ENCODE data around the gene ACER1.

Gene ACER1

GRCh38 chr19:6373096-6373812, 39.8 kb upstream of the ACER1 start (continued):
- TF ChIP-seq ZBTB10 (tag by site-specific recombination; IDR thresholded peaks at IDR 0.05): peak; percentile 40
- TF ChIP-seq ZNF169 (tag by site-specific recombination; IDR thresholded peaks at IDR 0.05): no peak
- TF ChIP-seq KLF8 (tag by site-specific recombination; IDR thresholded peaks at IDR 0.05): peak; percentile 61; the same call in 1 of the 2 replicates
- TF ChIP-seq ZNF148 (tag by site-specific recombination; IDR thresholded peaks at IDR 0.05; ENCODE audit: borderline replicate concordance): no peak
- no peak for TF ChIP-seq ZNF624 (tag by site-specific recombination; IDR thresholded peaks at IDR 0.05)
- 0 out of 2 replicates have a peak, but pooled peaks have one; percentile 23 for TF ChIP-seq INSM2 (tag by site-specific recombination; IDR thresholded peaks at IDR 0.05)
- TF ChIP-seq GLIS2 (tag by site-specific recombination; IDR thresholded peaks at IDR 0.05): peak; percentile 72; the same call in 1 of the 2 replicates
- no peak for TF ChIP-seq ZBTB7A (tag by site-specific recombination; IDR thresholded peaks at IDR 0.05; ENCODE audit: low read depth)
- TF ChIP-seq ZBTB11 (tag by site-specific recombination; conservative IDR thresholded peaks at IDR 0.05; ENCODE audit: low read depth): 0 out of 2 replicates have a peak, but pooled peaks have one; percentile 19
- peak; percentile 6; the same call in 1 of the 2 replicates for TF ChIP-seq PATZ1 (tag by site-specific recombination; IDR thresholded peaks at IDR 0.05)
- no peak for TF ChIP-seq ZNF19 (tag by site-specific recombination; IDR thresholded peaks at IDR 0.05; ENCODE audit: low read depth)
- peak; percentile 74 for TF ChIP-seq SP2 (tag by site-specific recombination; IDR thresholded peaks at IDR 0.05)
- TF ChIP-seq ZNF140 (tag by site-specific recombination; IDR thresholded peaks at IDR 0.05): no peak
- 0 out of 2 replicates have a peak, but pooled peaks have one; percentile 20 for TF ChIP-seq GLIS1 (tag by site-specific recombination; IDR thresholded peaks at IDR 0.05)
